H1 (cell line): Measurements from ENCODE around the gene CNNM4. TPM values are rescaled to one million over a fixed set of nuclear protein-coding genes. Genes with fewer than 3 reads are reported as not detected.
A peak's percentile ranks its signal among the peaks of the same experiment; 100 is the strongest.

Experiments
- CTCF ChIA-PET: fragments of 300-600 bp; sonication (Branson Sonifier 250); formaldehyde crosslinking; loops from one replicate; lab custom pipeline; 2021; ENCODE audit not compliant: partially characterized antibody; lab: Charles Lee
- POLR2A ChIA-PET: fragments of 300-600 bp; sonication (Branson Sonifier 250); formaldehyde crosslinking; loops from one replicate; lab custom pipeline; 2021; ENCODE audit warnings: inconsistent platforms; ENCODE audit not compliant: partially characterized antibody; lab: Charles Lee
- DNase-seq, 2 experiments: peaks; one replicate each; pipeline versions ENCODE4 v3.0.0 to v3.0.0-alpha.2; 2010 to 2022; ENCODE audit warnings: low spot score in 2 of 2, low read depth in 1 of 2, mixed read lengths in 1 of 2
- FAIRE-seq: peaks from 2 replicates; lab custom pipeline; 2011; peaks lifted over from hg19 to GRCh38; lab: Jason Lieb, UNC
- H2AFZ ChIP-seq: 2 replicates; pipeline ENCODE4 v1.8.1; 2012; ENCODE audit warnings: low read length, inconsistent platforms
- H2AK5ac ChIP-seq: 2 replicates; pipeline ENCODE4 v1.6.1; 2013; ENCODE audit warnings: low read depth, low read length
- H2BK120ac ChIP-seq: replicated peaks from 2 replicates; pipeline ENCODE3; 2013; ENCODE audit warnings: low read depth, low read length, inconsistent platforms
- H2BK12ac ChIP-seq: 2 replicates; pipeline ENCODE4 v1.6.1; 2013; ENCODE audit warnings: low read depth, low read length
- H2BK15ac ChIP-seq: 2 replicates; pipeline ENCODE4 v1.6.1; 2013; ENCODE audit warnings: low read length
- H2BK20ac ChIP-seq: 2 replicates; pipeline ENCODE4 v1.6.1; 2013; ENCODE audit warnings: low read length
- H2BK5ac ChIP-seq: 2 replicates; pipeline ENCODE4 v1.6.1; 2013; ENCODE audit warnings: low read depth, low read length
- H3K14ac ChIP-seq: 2 replicates; pipeline ENCODE4 v1.6.1; 2013; ENCODE audit warnings: inconsistent platforms; ENCODE audit not compliant: insufficient read length
- H3K18ac ChIP-seq: 2 replicates; pipeline ENCODE4 v1.6.1; 2013; ENCODE audit warnings: low read length; ENCODE audit errors: extremely low read depth
- H3K23ac ChIP-seq: 2 replicates; pipeline ENCODE4 v1.6.1; 2013; ENCODE audit warnings: inconsistent platforms; ENCODE audit not compliant: insufficient read length
- H3K23me2 ChIP-seq: 2 replicates; pipeline ENCODE4 v1.6.1; 2013; ENCODE audit warnings: low read depth, low read length
- H3K27ac ChIP-seq: 2 replicates; pipeline ENCODE4 v1.6.1; 2011; ENCODE audit warnings: low read depth, low read length, inconsistent platforms
- H3K27me3 ChIP-seq, 4 experiments: replicated peaks in 1 of 4; 1 replicate in 1 of 4; 2 replicates in 3 of 4; pipeline versions ENCODE4 v1.6.1 to v1.8.1; 2011 to 2013; ENCODE audit warnings: low read length in 3 of 4, mild to moderate bottlenecking in 3 of 4, inconsistent platforms in 2 of 4, mixed read lengths in 2 of 4, moderate library complexity in 1 of 4; ENCODE audit not compliant: control insufficient read depth in 3 of 4, insufficient read depth in 3 of 4; ENCODE audit errors: extremely low read depth in 1 of 4
- H3K36me3 ChIP-seq, 4 experiments: 2 replicates each; pipeline versions ENCODE4 v1.6.1 to v1.8.1; 2011 to 2013; ENCODE audit warnings: mild to moderate bottlenecking in 4 of 4, low read length in 3 of 4, moderate library complexity in 2 of 4, control low read depth in 1 of 4, inconsistent platforms in 1 of 4; ENCODE audit not compliant: insufficient read depth in 4 of 4, control insufficient read depth in 2 of 4
- H3K4ac ChIP-seq: replicated peaks from 2 replicates; pipeline ENCODE3; 2013; ENCODE audit warnings: low read length, low read depth, mixed read lengths, inconsistent platforms; ENCODE audit not compliant: insufficient read length
- H3K4me1 ChIP-seq, 4 experiments: replicated peaks in 1 of 4; 1 replicate in 1 of 4; 2 replicates in 3 of 4; pipeline versions ENCODE4 v1.6.1 to v1.8.1; 2011 to 2013; ENCODE audit warnings: low read length in 3 of 4, inconsistent platforms in 2 of 4, mixed read lengths in 1 of 4; ENCODE audit not compliant: insufficient read depth in 4 of 4, control insufficient read depth in 3 of 4
- H3K4me2 ChIP-seq, 2 experiments: 2 replicates each; pipeline versions ENCODE4 v1.6.1 to v1.8.1; 2011 to 2013; ENCODE audit warnings: low read depth in 2 of 2, low read length in 2 of 2, control low read depth in 1 of 2, inconsistent platforms in 1 of 2, mild to moderate bottlenecking in 1 of 2; ENCODE audit not compliant: insufficient read depth in 1 of 2
- H3K4me3 ChIP-seq, 4 experiments: fragments of 200-600, 300-600 bp in 1 of 4; sonication (generic), shearing (Covaris generic), sonication (Bioruptor Twin) in 1 of 4; 2 replicates each; pipeline versions ENCODE4 v1.5.1 to v1.8.1; 2011 to 2016; ENCODE audit warnings: low read length in 4 of 4, low read depth in 3 of 4, control low read depth in 2 of 4, inconsistent platforms in 2 of 4, mild to moderate bottlenecking in 2 of 4, mixed read lengths in 1 of 4, moderate library complexity in 1 of 4; ENCODE audit not compliant: insufficient read depth in 2 of 4; ENCODE audit errors: extremely low read depth in 1 of 4
- H3K56ac ChIP-seq: replicated peaks from 2 replicates; pipeline ENCODE3; 2013; ENCODE audit warnings: low read depth, mild to moderate bottlenecking, mixed read lengths, low read length, inconsistent platforms; ENCODE audit not compliant: insufficient read length
- H3K79me1 ChIP-seq: 2 replicates; pipeline ENCODE4 v1.6.1; 2013; ENCODE audit warnings: low read depth, low read length, control low read depth
- H3K79me2 ChIP-seq, 2 experiments: 2 replicates each; pipeline versions ENCODE4 v1.6.1 to v1.8.1; 2012 to 2013; ENCODE audit warnings: low read length in 2 of 2, mild to moderate bottlenecking in 2 of 2, inconsistent platforms in 1 of 2; ENCODE audit not compliant: insufficient read depth in 2 of 2, control insufficient read depth in 1 of 2
- H3K9ac ChIP-seq, 4 experiments: replicated peaks in 1 of 4; 1 replicate in 1 of 4; 2 replicates in 3 of 4; pipeline versions ENCODE4 v1.6.1 to v1.8.1; 2011 to 2013; ENCODE audit warnings: low read depth in 3 of 4, low read length in 3 of 4, control low read depth in 2 of 4, mild to moderate bottlenecking in 2 of 4, moderate library complexity in 2 of 4, inconsistent platforms in 1 of 4; ENCODE audit errors: extremely low read depth in 1 of 4
- H3K9me3 ChIP-seq, 2 experiments: 2 replicates each; pipeline versions ENCODE4 v1.6.1 to v1.8.1; 2012 to 2013; ENCODE audit warnings: mild to moderate bottlenecking in 2 of 2, moderate library complexity in 2 of 2, control low read depth in 1 of 2, inconsistent platforms in 1 of 2, low read depth in 1 of 2, low read length in 1 of 2, mixed read lengths in 1 of 2; ENCODE audit not compliant: insufficient read depth in 2 of 2
- H4K20me1 ChIP-seq, 2 experiments: replicated peaks in 1 of 2; 2 replicates each; pipeline versions ENCODE3 to v1.8.1; 2011 to 2013; ENCODE audit warnings: inconsistent platforms in 2 of 2, low read length in 2 of 2, mild to moderate bottlenecking in 1 of 2; ENCODE audit not compliant: insufficient read depth in 2 of 2, control insufficient read depth in 1 of 2
- H4K5ac ChIP-seq: 2 replicates; pipeline ENCODE4 v1.6.1; 2013; ENCODE audit warnings: low read length, low read depth, mixed read lengths, inconsistent platforms; ENCODE audit not compliant: insufficient read length
- H4K8ac ChIP-seq: 2 replicates; pipeline ENCODE4 v1.8.0; 2013; ENCODE audit warnings: mild to moderate bottlenecking, moderate library complexity, low read length, inconsistent platforms; ENCODE audit not compliant: insufficient read depth; ENCODE audit errors: extremely low read depth
- H4K91ac ChIP-seq: replicated peaks from 2 replicates; pipeline ENCODE3; 2013; ENCODE audit warnings: low read length, mixed read lengths, inconsistent platforms; ENCODE audit not compliant: insufficient read length
- ASH2L ChIP-seq: fragments of 200-600, 300-600 bp; sonication (generic); IDR thresholded peaks from one replicate; pipeline ENCODE4 v1.7.1; 2017; ENCODE audit warnings: low read length
- EP300 ChIP-seq, 2 experiments: IDR thresholded peaks; 1 replicate in 1 of 2; 2 replicates in 1 of 2; pipeline ENCODE4 v1.6.1; 2011 to 2012; ENCODE audit warnings: low read depth in 2 of 2, low read length in 2 of 2, mild to moderate bottlenecking in 2 of 2, borderline replicate concordance in 1 of 2, inconsistent platforms in 1 of 2, moderate library complexity in 1 of 2
- KDM1A ChIP-seq: fragments of 200-600, 300-600 bp; sonication (generic); IDR thresholded peaks from 2 replicates; pipeline ENCODE4 v1.7.1; 2016; ENCODE audit warnings: mild to moderate bottlenecking, low read length, borderline replicate concordance
- SUZ12 ChIP-seq: fragments of 200-600 bp; sonication (generic); IDR thresholded peaks from 2 replicates; pipeline ENCODE4 v1.6.1; 2012; ENCODE audit warnings: mild to moderate bottlenecking, inconsistent platforms, low read length, moderate library complexity, mixed read lengths
- WGBS, 2 experiments: shearing (Covaris generic) in 1 of 2; methylation state at CpG; one replicate each; pipeline versions ENCODE4 v1.1.6 to v1.1.7; 2013 to 2015; ENCODE audit warnings: low lambda C conversion rate in 2 of 2, mixed read lengths in 2 of 2, inconsistent platforms in 1 of 2, low coverage in 1 of 2, missing lambda C conversion rate in 1 of 2; ENCODE audit not compliant: insufficient replicate concordance in 2 of 2, insufficient coverage in 1 of 2, insufficient read length in 1 of 2; ENCODE audit errors: extremely low coverage in 1 of 2, missing lambda C conversion rate in 1 of 2; 5-methylcytosine and 5-hydroxymethylcytosine counted together
- polyA plus RNA-seq, 7 experiments: library from polyadenylated mRNA; depleted of rRNA in 3 of 7; stranded (reverse) in 5 of 7; unstranded in 2 of 7; fragments of >200 nt in 5 of 7; fragments of 200-250 nt in 2 of 7; gene quantifications; 1 replicate in 5 of 7; 2 replicates in 1 of 7; 4 replicates in 1 of 7; pipeline versions ENCODE4 v1.2.1 to v1.2.3, GENCODE V29; 2011 to 2013; ENCODE audit warnings: missing spikeins in 2 of 7, mixed read lengths in 2 of 7
- total RNA-seq: library from RNA; stranded (reverse); fragmentation: NEBNext Ultra II Directional; extraction: Animal tissue kit (Norgen Biotek cat#: 25700); gene quantifications from 2 replicates; pipeline ENCODE4 v1.2.1, GENCODE V29; 2021
- TF ChIP-seq, protein P1 (sequence below): IDR thresholded peaks from 2 replicates; pipeline ENCODE4 v1.6.1; 2012; ENCODE audit warnings: inconsistent platforms

The CNNM4 gene
- total and polyA plus RNA-seq, 2 of the 8 experiments (the other 6 are each of a cell fraction or from before 2014, with no cell fraction given): 10.3 to 11.0 TPM

DNA sequence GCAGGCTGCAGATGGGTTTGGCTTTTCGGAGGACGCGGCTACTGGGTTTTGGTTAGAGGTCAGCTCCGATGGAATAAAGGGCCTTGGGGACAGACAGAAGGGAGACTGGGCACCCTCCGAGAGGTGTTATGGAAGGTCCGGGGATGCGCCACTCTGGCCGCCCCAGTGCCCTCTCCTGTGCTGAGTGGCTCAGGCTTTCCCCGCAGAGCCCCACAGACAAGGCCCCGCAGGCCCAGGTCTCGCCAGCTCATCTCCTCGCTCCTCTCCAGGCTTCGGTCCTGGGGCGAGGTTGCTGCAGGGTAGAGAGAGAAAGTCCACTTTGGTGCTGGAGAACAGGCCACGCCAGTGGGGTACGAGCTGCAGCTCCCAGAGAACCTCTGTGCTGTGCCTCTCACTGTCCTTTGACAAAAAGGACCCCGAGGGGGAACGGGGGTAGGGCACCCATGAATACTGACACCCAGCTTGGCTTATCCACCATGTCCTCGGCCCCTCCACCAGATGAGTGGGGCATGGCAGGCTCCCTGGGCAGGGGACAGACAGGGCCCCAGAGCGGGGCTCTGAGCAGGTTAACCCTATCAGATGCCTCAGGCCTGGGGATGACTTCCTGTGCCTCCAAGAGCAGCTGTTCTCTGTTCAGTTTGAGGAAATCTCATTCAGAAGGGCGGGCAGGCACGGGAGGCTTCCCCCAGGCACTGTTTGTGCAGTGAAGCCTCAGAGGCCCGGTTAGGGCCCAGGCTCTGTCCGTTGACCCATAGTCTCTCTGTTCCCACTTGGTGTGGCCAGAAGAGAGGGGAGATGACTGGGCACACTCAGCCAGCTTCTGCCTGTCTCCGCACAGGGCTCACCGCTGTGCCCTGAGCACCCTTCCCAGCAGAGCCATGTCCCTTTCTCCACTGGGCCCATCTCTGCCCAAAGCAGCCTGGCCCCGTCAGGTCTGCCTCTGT, 39.6 kb downstream of the CNNM4 start:
- Histone ChIP-seq H3K23me2 (peaks cover 7% of the 10 kb centered on the region; the same call in 1 of the 2 replicates), H2BK5ac (peak overlapping the region; percentile 84), H3K4me3 (no peak overlapping the region), H3K4me2 (no peak overlapping the region), H2BK120ac (no peak overlapping the region), H3K27me3 (no peaks in the 10 kb centered on the region), H3K36me3 (peaks cover 0 to 6% (median 5%) of the 10 kb centered on the region in 4 experiments; a peak in 3 of 8 replicates), H3K18ac (0 out of 2 replicates have a peak overlapping the region, but pooled peaks have one; percentile 62), H2BK12ac (peak overlapping the region; percentile 44; the same call in 1 of the 2 replicates), H3K4me1 (no peaks in the 10 kb centered on the region; a peak in 2 of 7 replicates), H2AFZ (no peak overlapping the region), H4K5ac (peak overlapping the region; percentile 60), H3K14ac (no peak overlapping the region), H3K79me2 (no peaks in the 10 kb centered on the region), H2BK20ac (no peak overlapping the region), H3K27ac (no peak overlapping the region), H2AK5ac (no peak overlapping the region), H2BK15ac (peak overlapping the region; percentile 5; the same call in 1 of the 2 replicates), H3K4ac (peak overlapping the region; percentile 79), H3K23ac (no peak overlapping the region), H3K9ac (no peak overlapping the region), H3K56ac (no peak overlapping the region), H4K8ac (no peak overlapping the region), H3K79me1 (no peaks in the 10 kb centered on the region), H3K9me3 (no peaks in the 10 kb centered on the region), H4K91ac (peak overlapping the region; percentile 39), H4K20me1 (peaks cover 0 to 5% of the 10 kb centered on the region in 2 experiments)
- no peak for DNase-seq
- TF ChIP-seq KDM1A: no peak
- no peak for TF ChIP-seq EP300 (IDR thresholded peaks at IDR 0.05; ENCODE audit: borderline replicate concordance in 1 of 2, low read depth in 2 of 2, low read length in 2 of 2)
- no peak for TF ChIP-seq ASH2L
- TF ChIP-seq, protein P1, sequence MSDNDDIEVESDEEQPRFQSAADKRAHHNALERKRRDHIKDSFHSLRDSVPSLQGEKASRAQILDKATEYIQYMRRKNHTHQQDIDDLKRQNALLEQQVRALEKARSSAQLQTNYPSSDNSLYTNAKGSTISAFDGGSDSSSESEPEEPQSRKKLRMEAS: no peak
- no peak for TF ChIP-seq SUZ12
- CTCF ChIA-PET: interaction anchor here (0.7 to 5.0 kb wide), 32 partner anchors 8 to 250 kb away, joined by 3 to 46 read pairs (median 4); partner anchors contain the start of gene CNNM4
- no peak for FAIRE-seq
- POLR2A ChIA-PET: interaction anchor here (0.6 to 1.8 kb wide), 5 partner anchors 9 to 209 kb away, joined by 3 to 8 read pairs (median 4); no protein-coding TSS in a partner anchor
- 89% methylated on average over 25 of the region's 27 CpGs; no CpG with 5 or more reads in 1 of the 2 experiments for WGBS, 2 experiments
